Measurements from ENCODE around the gene HYAL1. TPM values are rescaled to one million over a fixed set of nuclear protein-coding genes. Genes with fewer than 3 reads are reported as not detected.
A peak's percentile ranks its signal among the peaks of the same experiment; 100 is the strongest.

The HYAL1 gene
- total RNA-seq, 1 donor from 2014 or later, result 58.2 TPM

GRCh38 chr3:50299929-50300680 lies 3.3 kb downstream of the HYAL1 start:
- H3K27ac ChIP-seq, result peak overlapping the region; percentile 88
- peaks cover 55% of the 10 kb centered on the region for H3K4me1 ChIP-seq
- no peaks in the 10 kb centered on the region for H3K9me3 ChIP-seq
- TF ChIP-seq, protein P1, sequence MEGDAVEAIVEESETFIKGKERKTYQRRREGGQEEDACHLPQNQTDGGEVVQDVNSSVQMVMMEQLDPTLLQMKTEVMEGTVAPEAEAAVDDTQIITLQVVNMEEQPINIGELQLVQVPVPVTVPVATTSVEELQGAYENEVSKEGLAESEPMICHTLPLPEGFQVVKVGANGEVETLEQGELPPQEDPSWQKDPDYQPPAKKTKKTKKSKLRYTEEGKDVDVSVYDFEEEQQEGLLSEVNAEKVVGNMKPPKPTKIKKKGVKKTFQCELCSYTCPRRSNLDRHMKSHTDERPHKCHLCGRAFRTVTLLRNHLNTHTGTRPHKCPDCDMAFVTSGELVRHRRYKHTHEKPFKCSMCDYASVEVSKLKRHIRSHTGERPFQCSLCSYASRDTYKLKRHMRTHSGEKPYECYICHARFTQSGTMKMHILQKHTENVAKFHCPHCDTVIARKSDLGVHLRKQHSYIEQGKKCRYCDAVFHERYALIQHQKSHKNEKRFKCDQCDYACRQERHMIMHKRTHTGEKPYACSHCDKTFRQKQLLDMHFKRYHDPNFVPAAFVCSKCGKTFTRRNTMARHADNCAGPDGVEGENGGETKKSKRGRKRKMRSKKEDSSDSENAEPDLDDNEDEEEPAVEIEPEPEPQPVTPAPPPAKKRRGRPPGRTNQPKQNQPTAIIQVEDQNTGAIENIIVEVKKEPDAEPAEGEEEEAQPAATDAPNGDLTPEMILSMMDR (IDR thresholded peaks at IDR 0.05), result no peak
- H3K36me3 ChIP-seq, result no peaks in the 10 kb centered on the region
- intact Hi-C loops (cut with DNase I), result no loop called here
- no peaks in the 10 kb centered on the region for H3K27me3 ChIP-seq (ENCODE audit: low read depth)
- H3K4me3 ChIP-seq, result peak overlapping the region; percentile 75
- DNase-seq (peak; percentile 68), ATAC-seq (peak; percentile 2 to 25)

DNA sequence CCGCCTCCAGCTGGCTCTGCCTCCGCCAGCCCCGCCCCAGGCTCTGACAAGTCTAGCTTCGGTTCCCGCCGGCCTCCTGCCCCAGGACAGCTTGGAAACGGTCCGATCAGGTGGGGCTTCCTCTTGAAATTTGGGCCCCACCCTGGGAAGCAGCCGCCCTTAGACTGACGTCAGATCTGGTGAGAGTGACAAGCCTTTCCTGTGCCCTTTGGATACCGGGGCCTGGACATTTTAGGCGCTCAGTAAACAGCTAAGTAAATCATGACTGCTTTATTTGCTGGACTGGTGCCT lies 3.8 kb downstream of the HYAL1 start:
- peak overlapping the region; percentile 88 for H3K27ac ChIP-seq
- TF ChIP-seq, protein P1 (IDR thresholded peaks at IDR 0.05), result no peak
- peak overlapping the region; percentile 75 for H3K4me3 ChIP-seq
- no peak for ATAC-seq
- intact Hi-C loops (cut with DNase I), result no loop called here
- DNase-seq, result no peak
- peaks cover 55% of the 10 kb centered on the region for H3K4me1 ChIP-seq
- no peaks in the 10 kb centered on the region for H3K27me3 ChIP-seq (ENCODE audit: low read depth)
- no peaks in the 10 kb centered on the region for H3K36me3 ChIP-seq
- no peaks in the 10 kb centered on the region for H3K9me3 ChIP-seq

DNA sequence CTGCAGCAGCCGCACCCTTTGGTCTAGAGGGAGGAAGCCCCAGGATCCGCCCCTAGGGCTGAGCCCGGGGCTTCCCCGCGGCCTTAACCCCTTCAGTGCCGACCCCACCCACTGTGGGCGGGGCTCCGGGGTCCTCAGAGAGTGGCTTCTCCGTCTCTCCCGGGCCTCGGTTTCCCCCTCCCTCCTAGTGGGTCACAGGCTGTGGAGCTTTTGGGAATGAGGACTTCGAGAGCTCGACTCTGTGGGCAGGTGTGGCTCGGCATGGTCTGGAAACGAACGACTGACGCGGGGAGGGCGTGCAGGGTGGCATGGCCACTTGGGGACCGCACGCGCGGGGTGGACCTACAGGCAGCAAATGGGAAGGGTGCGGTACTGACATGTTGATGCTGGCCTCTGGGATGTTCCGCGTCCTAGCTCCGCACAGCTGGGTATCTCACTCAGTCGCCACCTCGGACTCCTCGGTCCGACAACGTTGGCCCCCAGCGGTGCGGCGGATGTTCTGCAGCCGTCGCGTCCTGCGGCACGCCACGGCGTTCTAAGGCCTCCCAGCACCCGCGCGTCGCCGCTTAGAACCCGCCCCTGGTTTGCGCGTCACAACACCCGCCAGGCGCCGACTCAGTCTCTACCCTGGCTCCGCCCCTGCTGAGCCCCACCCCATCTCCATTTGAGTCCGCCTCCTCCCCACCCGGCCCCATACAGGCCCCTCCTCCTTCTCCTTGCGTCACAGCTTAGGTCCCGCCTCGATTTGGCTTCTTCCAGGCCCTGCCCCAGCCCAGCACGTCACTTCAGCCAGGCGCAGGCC lies 4.3 kb downstream of the HYAL1 start, which contains the start of the genes HYAL3 and NAA80:
HYAL3 (minus strand) TSS at position 570 of the 802 bp plus-strand sequence. CDS start 3,803 bp downstream, outside the sequence.
NAA80 (minus strand) TSS at position 570 of the 802 bp plus-strand sequence. CDS start 1,942 bp downstream, outside the sequence.
- no peaks in the 10 kb centered on the region for H3K27me3 ChIP-seq (ENCODE audit: low read depth)
- DNase-seq (peak; percentile 99), ATAC-seq (peak; percentile 90 to 94)
- intact Hi-C loops (cut with DNase I), result no loop called here
- H3K27ac ChIP-seq, result peak within 1 kb of the TSS; percentile 88
- H3K4me1 ChIP-seq, result peaks cover 55% of the 10 kb centered on the region
- H3K4me3 ChIP-seq, result peak within 1 kb of the TSS; percentile 75
- H3K9me3 ChIP-seq, result no peaks in the 10 kb centered on the region
- no peaks in the 10 kb centered on the region for H3K36me3 ChIP-seq
- TF ChIP-seq, protein P1 (IDR thresholded peaks at IDR 0.05), result peak; percentile 49

DNA sequence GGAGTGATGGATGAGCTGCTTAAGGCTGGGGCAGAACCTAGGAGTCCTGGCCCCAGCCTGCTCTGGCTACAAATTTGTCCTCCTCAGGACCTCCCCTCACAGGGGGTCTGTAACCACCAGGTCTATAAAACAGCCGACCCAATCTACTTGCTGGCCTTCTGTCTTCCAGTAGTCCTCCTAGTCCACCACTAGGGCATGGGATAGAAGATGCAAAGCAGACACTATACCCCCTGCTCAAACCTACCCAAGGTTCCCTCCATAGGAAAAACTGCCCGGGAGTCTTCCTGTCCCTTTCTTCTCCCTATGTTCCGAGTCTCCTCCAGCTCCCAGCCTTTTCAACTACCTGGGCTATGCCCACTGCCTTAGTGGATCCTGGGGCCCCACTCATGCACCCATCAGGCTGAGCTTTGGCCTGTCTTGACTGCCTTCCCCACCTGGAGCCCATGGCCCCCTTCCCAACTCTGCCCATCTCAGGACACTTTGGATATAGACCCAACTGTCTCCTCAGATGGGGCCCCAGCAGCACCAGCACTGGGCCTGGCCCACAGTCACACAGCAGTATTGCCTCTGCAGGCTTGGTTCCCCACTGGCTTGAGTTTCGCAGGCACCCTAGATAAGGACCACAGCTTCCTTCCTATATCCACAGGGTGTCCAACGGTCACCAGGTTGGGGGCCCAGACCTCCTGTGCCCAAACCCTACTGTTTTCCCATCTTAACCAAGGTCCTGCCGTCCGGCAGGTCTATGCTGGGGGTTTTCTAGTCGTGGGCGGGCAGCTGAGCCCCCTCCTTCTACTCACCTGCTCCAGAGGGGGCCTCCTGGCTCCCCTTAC lies 5.3 kb downstream of the HYAL1 start:
- Histone ChIP-seq H3K4me1 (peaks cover 49% of the 10 kb centered on the region), H3K27ac (peak overlapping the region; percentile 88), H3K27me3 (ENCODE audit: low read depth) (no peaks in the 10 kb centered on the region), H3K4me3 (peak overlapping the region; percentile 75), H3K36me3 (no peaks in the 10 kb centered on the region), H3K9me3 (no peaks in the 10 kb centered on the region)
- ATAC-seq (no peak), DNase-seq (peak; percentile 53)
- TF ChIP-seq, protein P1 (IDR thresholded peaks at IDR 0.05), result no peak
- intact Hi-C loops (cut with DNase I), result no loop called here

GRCh38 chr3:50297384-50297775 lies 6.0 kb downstream of the HYAL1 start:
- Histone ChIP-seq H3K4me1 (peaks cover 53% of the 10 kb centered on the region), H3K4me3 (no peak overlapping the region), H3K9me3 (no peaks in the 10 kb centered on the region), H3K27ac (no peak overlapping the region), H3K27me3 (ENCODE audit: low read depth) (no peaks in the 10 kb centered on the region), H3K36me3 (no peaks in the 10 kb centered on the region)
- ATAC-seq (no peak), DNase-seq (no peak)
- intact Hi-C loops (cut with DNase I), result no loop called here
- TF ChIP-seq, protein P1 (IDR thresholded peaks at IDR 0.05), result no peak
